ENCODE data around the gene BMP8B. TPM values are rescaled to one million over a fixed set of nuclear protein-coding genes. Genes with fewer than 3 reads are reported as not detected.

BMP8B gene
- total RNA-seq, 1 experiment from 2014 or later, result 0.42 TPM

GRCh38 chr1:39835935-39836594 lies 47.4 kb upstream of the BMP8B start:
- H3K4me3 Mint-ChIP-seq, result no peak overlapping the region
- Histone ChIP-seq H3K27ac (ENCODE audit: insufficient read length, low read depth, low read length) (no peak overlapping the region), H4K91ac (ENCODE audit: insufficient read length, low read depth, low read length) (no peak overlapping the region), H2BK12ac (ENCODE audit: insufficient read length, low read depth, low read length) (no peak overlapping the region), H4K8ac (replicated peaks; ENCODE audit: insufficient read length, low read depth, low read length) (no peak overlapping the region), H3K18ac (ENCODE audit: insufficient read length, low read depth, low read length) (no peak overlapping the region), H3K4ac (ENCODE audit: low read depth, low read length) (no peak overlapping the region), H3K4me2 (ENCODE audit: insufficient read depth, insufficient read length, low read length) (no peak overlapping the region), H3K23ac (ENCODE audit: insufficient read length, low read depth, low read length) (no peak overlapping the region), H2BK20ac (ENCODE audit: low read depth, low read length, poor library complexity, severe bottlenecking) (no peak overlapping the region), H3K79me2 (ENCODE audit: insufficient read depth, low read length) (no peaks in the 10 kb centered on the region), H2AFZ (ENCODE audit: low read length) (no peak overlapping the region), H3K9ac (ENCODE audit: extremely low read depth, insufficient read length, low read length) (no peak overlapping the region), H3K14ac (ENCODE audit: insufficient read depth, low read length) (no peak overlapping the region), H4K20me1 (ENCODE audit: control insufficient read depth, insufficient read depth, insufficient read length) (no peaks in the 10 kb centered on the region), H3K56ac (ENCODE audit: insufficient read length, low read depth, low read length) (no peak overlapping the region), H3K27me3 (ENCODE audit: insufficient read depth, low read length) (no peaks in the 10 kb centered on the region), H2BK15ac (ENCODE audit: low read depth, low read length) (no peak overlapping the region), H3T11ph (ENCODE audit: low read length) (no peak overlapping the region), H3K23me2 (ENCODE audit: insufficient read length, low read depth, low read length, poor library complexity, severe bottlenecking) (no peaks in the 10 kb centered on the region), H3K9me3 (ENCODE audit: control insufficient read depth, low read depth, low read length) (no peaks in the 10 kb centered on the region), H3K79me1 (ENCODE audit: insufficient read depth, low read depth, low read length, poor library complexity, severe bottlenecking) (no peaks in the 10 kb centered on the region), H2BK5ac (ENCODE audit: insufficient read length, low read length) (no peak overlapping the region), H4K5ac (ENCODE audit: insufficient read length, low read depth, low read length) (no peak overlapping the region), H3K4me1 (ENCODE audit: insufficient read depth, low read length) (no peaks in the 10 kb centered on the region), H2BK120ac (ENCODE audit: low read depth, low read length, poor library complexity, severe bottlenecking) (no peak overlapping the region), H2AK5ac (ENCODE audit: insufficient read length, low read length) (no peak overlapping the region)
- no peak for TF ChIP-seq CTCF (conservative IDR thresholded peaks at IDR 0.05)
- H3K9me3 Mint-ChIP-seq, result no peaks in the 10 kb centered on the region
- H3K4me1 Mint-ChIP-seq, result peaks cover 0 to 7% of the 10 kb centered on the region in 2 experiments; a peak in 2 of 4 replicates
- H3K27me3 Mint-ChIP-seq (ENCODE audit: low read depth), result no peaks in the 10 kb centered on the region; the same call in 1 of the 2 replicates
- no peak for DNase-seq
- H3K36me3 Mint-ChIP-seq (ENCODE audit: insufficient read depth in 1 of 3, low read depth in 3 of 3), result peaks cover 4 to 25% (median 14%) of the 10 kb centered on the region in 3 experiments; a peak in 5 of 7 replicates
- no CpG with 5 or more reads among the region's 7 CpGs for WGBS (ENCODE audit: extremely low coverage, insufficient read length, low lambda C conversion rate)
- no peak overlapping the region for H3K27ac Mint-ChIP-seq

Data from H9 (cell line).